IMR-90 (cell line): ENCODE measurements around the gene MRPS34. TPM values are rescaled to one million over a fixed set of nuclear protein-coding genes. Genes with fewer than 3 reads are reported as not detected.

Source experiments
- ATAC-seq: fragments of 200-7000 bp; cut with Tn5 transposase; 2 replicates; pipeline ENCODE4 v1.9.1; 2020; ENCODE audit warnings: low read depth, mild to moderate bottlenecking, moderate library complexity
- BruUV-seq: library from RNA; stranded (reverse); fragments of 400-500 nt; replicated peaks from 2 replicates; lab custom pipeline; 2021; lab: Mats Ljungman, UMichigan
- CTCF ChIA-PET: fragments of 300-600 bp; formaldehyde crosslinking; extraction: SDS; loops from one replicate; lab custom pipeline; 2021; ENCODE audit warnings: antibody characterized with exemption; lab: Yijun Ruan, JAX
- POLR2A ChIA-PET: fragments of 300-600 bp; sonication (Branson Sonifier 250); formaldehyde crosslinking; loops from one replicate; lab custom pipeline; 2022; ENCODE audit warnings: antibody characterized with exemption; ENCODE audit not compliant: unreplicated experiment; lab: Charles Lee
- DNase-seq: peaks from one replicate; pipeline ENCODE4 v3.0.0; 2013
- H2AFZ ChIP-seq: replicated peaks from 2 replicates; pipeline ENCODE3; 2013; ENCODE audit warnings: low read length, mild to moderate bottlenecking; ENCODE audit not compliant: poor library complexity
- H2AK5ac ChIP-seq: 2 replicates; pipeline ENCODE4 v1.6.1; 2013; ENCODE audit warnings: low read depth, low read length, inconsistent platforms
- H2AK9ac ChIP-seq: replicated peaks from 2 replicates; pipeline ENCODE3; 2013; ENCODE audit warnings: mild to moderate bottlenecking, low read depth, low read length, moderate library complexity; ENCODE audit not compliant: poor library complexity
- H2BK120ac ChIP-seq: 2 replicates; pipeline ENCODE4 v1.6.1; 2013; ENCODE audit warnings: low read depth, low read length, inconsistent platforms
- H2BK15ac ChIP-seq: 3 replicates; pipeline ENCODE4 v1.6.1; 2013; ENCODE audit warnings: low read depth, low read length, inconsistent platforms
- H2BK20ac ChIP-seq: 2 replicates; pipeline ENCODE4 v1.6.1; 2013; ENCODE audit warnings: low read depth, mild to moderate bottlenecking, inconsistent platforms, low read length, moderate library complexity
- H2BK5ac ChIP-seq: 2 replicates; pipeline ENCODE4 v1.6.1; 2013; ENCODE audit warnings: mild to moderate bottlenecking, low read depth, low read length, inconsistent platforms; ENCODE audit not compliant: poor library complexity, severe bottlenecking
- H3K14ac ChIP-seq: replicated peaks from 2 replicates; pipeline ENCODE4 v1.6.1; 2013; ENCODE audit warnings: low read depth, low read length, inconsistent platforms
- H3K18ac ChIP-seq: 2 replicates; pipeline ENCODE4 v1.6.1; 2013; ENCODE audit warnings: low read depth, low read length, control low read depth
- H3K23ac ChIP-seq: 2 replicates; pipeline ENCODE4 v1.6.1; 2013; ENCODE audit warnings: low read depth, low read length, inconsistent platforms
- H3K27ac ChIP-seq: 2 replicates; pipeline ENCODE4 v1.5.1; 2013; ENCODE audit warnings: mild to moderate bottlenecking, control low read depth, low read length; ENCODE audit not compliant: insufficient read depth
- H3K27me3 ChIP-seq: 2 replicates; pipeline ENCODE4 v1.6.1; 2013; ENCODE audit warnings: low read length; ENCODE audit not compliant: control insufficient read depth, insufficient read depth
- H3K36me3 ChIP-seq: 2 replicates; pipeline ENCODE4 v1.6.1; 2013; ENCODE audit warnings: low read length, mixed read lengths; ENCODE audit not compliant: control insufficient read depth, insufficient read depth
- H3K4ac ChIP-seq: 2 replicates; pipeline ENCODE4 v1.6.1; 2013; ENCODE audit warnings: low read depth, low read length, inconsistent platforms
- H3K4me1 ChIP-seq: 2 replicates; pipeline ENCODE4 v1.6.1; 2013; ENCODE audit warnings: low read length, mixed read lengths; ENCODE audit not compliant: control insufficient read depth, insufficient read depth
- H3K4me2 ChIP-seq: 2 replicates; pipeline ENCODE4 v1.6.1; 2013; ENCODE audit warnings: low read depth, mild to moderate bottlenecking, control low read depth, low read length, moderate library complexity
- H3K4me3 ChIP-seq: 2 replicates; pipeline ENCODE4 v1.5.1; 2013; ENCODE audit warnings: low read depth, mild to moderate bottlenecking, control low read depth, low read length, moderate library complexity; ENCODE audit not compliant: insufficient read depth
- H3K56ac ChIP-seq: 2 replicates; pipeline ENCODE4 v1.6.1; 2013; ENCODE audit warnings: low read length, inconsistent platforms; ENCODE audit not compliant: insufficient read depth; ENCODE audit errors: extremely low read depth
- H3K79me1 ChIP-seq, 2 experiments: 2 replicates each; pipeline ENCODE4 v1.6.1; 2013; ENCODE audit warnings: low read length in 2 of 2, inconsistent platforms in 1 of 2, low read depth in 1 of 2
- H3K9ac ChIP-seq: 2 replicates; pipeline ENCODE4 v1.6.1; 2013; ENCODE audit warnings: low read depth, low read length, control low read depth
- H3K9me1 ChIP-seq: 2 replicates; pipeline ENCODE4 v1.6.1; 2013; ENCODE audit warnings: low read length, inconsistent platforms; ENCODE audit not compliant: insufficient read depth
- H3K9me3 ChIP-seq: 2 replicates; pipeline ENCODE4 v1.6.1; 2013; ENCODE audit warnings: low read length; ENCODE audit not compliant: control insufficient read depth, insufficient read depth
- H4K20me1 ChIP-seq: 2 replicates; pipeline ENCODE4 v1.6.1; 2013; ENCODE audit warnings: low read length, inconsistent platforms; ENCODE audit not compliant: insufficient read depth
- H4K5ac ChIP-seq: 2 replicates; pipeline ENCODE4 v1.6.1; 2013; ENCODE audit warnings: mild to moderate bottlenecking, low read depth, low read length, control low read depth
- H4K8ac ChIP-seq, 2 experiments: 2 replicates each; pipeline ENCODE4 v1.6.1; 2013; ENCODE audit warnings: low read depth in 2 of 2, low read length in 2 of 2, control low read depth in 1 of 2, inconsistent platforms in 1 of 2
- H4K91ac ChIP-seq: 2 replicates; pipeline ENCODE4 v1.6.1; 2013; ENCODE audit warnings: low read depth, low read length, inconsistent platforms; ENCODE audit not compliant: insufficient read depth
- BHLHE40 ChIP-seq: fragments of 150-350 bp; IDR thresholded peaks from 2 replicates; pipeline ENCODE4 v1.6.1; 2016; ENCODE audit warnings: mild to moderate bottlenecking, low read depth, low read length
- CHD1 ChIP-seq: IDR thresholded peaks from 2 replicates; pipeline ENCODE4 v1.6.1; 2012; ENCODE audit warnings: low read depth, low read length, improper control_type of control experiment
- CTCF ChIP-seq: conservative IDR thresholded peaks from 2 replicates; pipeline ENCODE4 v1.5.1; 2012; ENCODE audit warnings: mild to moderate bottlenecking, low read depth, low read length, improper control_type of control experiment
- NFE2L2 ChIP-seq: fragments of 150-350 bp; IDR thresholded peaks from 2 replicates; pipeline ENCODE4 v1.6.1; 2016; ENCODE audit warnings: low read depth, mild to moderate bottlenecking, low read length
- RAD21 ChIP-seq: IDR thresholded peaks from 2 replicates; pipeline ENCODE4 v1.6.1; 2012; ENCODE audit warnings: low read length, improper control_type of control experiment
- USF2 ChIP-seq: fragments of 150-350 bp; IDR thresholded peaks from 2 replicates; pipeline ENCODE4 v1.6.1; 2017; ENCODE audit warnings: mild to moderate bottlenecking, antibody characterized with exemption, low read length, low read depth
- WGBS, 2 experiments: methylation state at CpG; one replicate each; pipeline versions ENCODE4 v1.1.5 to v1.1.7; 2013; ENCODE audit warnings: missing lambda C conversion rate in 2 of 2; ENCODE audit not compliant: insufficient read length in 1 of 2; ENCODE audit errors: extremely low coverage in 2 of 2; 5-methylcytosine and 5-hydroxymethylcytosine counted together
- dilution Hi-C: fragments of 300-500 bp; cut with HindIII; formaldehyde crosslinking; loops from one replicate; pipeline ENCODE4 v1.14.3; 2018; ENCODE audit warnings: low sequenced_read_pairs; ENCODE audit not compliant: unreplicated experiment
- in situ Hi-C: fragments of 300-500 bp; cut with MboI; formaldehyde crosslinking; loops from 3 replicates; pipeline ENCODE4 v1.14.3; 2019; ENCODE audit warnings: low sequenced_read_pairs, inconsistent platforms, mixed read lengths
- intact Hi-C: fragments of 100-400 bp; cut with micrococcal nuclease; formaldehyde crosslinking; loops from 2 replicates; pipeline ENCODE4 v1.10.0; 2022
- polyA plus RNA-seq, 3 experiments: library from polyadenylated mRNA; depleted of rRNA; stranded (reverse); fragments of >200 nt; gene quantifications; 2 replicates each; pipeline ENCODE4 v1.2.3, GENCODE V29; 2012; ENCODE audit warnings: low replicate concordance in 1 of 3
- total RNA-seq: library from RNA; depleted of rRNA; stranded (reverse); fragments of >200 nt; gene quantifications from 2 replicates; pipeline ENCODE4 v1.2.3, GENCODE V29; 2012

Gene MRPS34
- total and polyA plus RNA-seq, 2 of the 4 experiments (the other 2 are of a cell fraction), result 68.5 to 80.4 TPM

- H4K20me1 ChIP-seq, result peaks cover 29% of the 10 kb centered on the region
- no CpG with 5 or more reads among the region's 25 CpGs for WGBS, 2 experiments
- H2AFZ ChIP-seq, result no peak overlapping the region
- H3K23ac ChIP-seq, result no peak overlapping the region
- no peak overlapping the region for H3K4me2 ChIP-seq
- dilution Hi-C loops, result no loop called here
- BruUV-seq, result no TSS peak
- no peak overlapping the region for H3K18ac ChIP-seq
- POLR2A ChIA-PET, result no interaction called here
- H3K27me3 ChIP-seq, result no peaks in the 10 kb centered on the region
- no peaks in the 10 kb centered on the region for H3K9me3 ChIP-seq
- no peak overlapping the region for H3K56ac ChIP-seq
- H2AK5ac ChIP-seq, result no peak overlapping the region
- no peak overlapping the region for H2BK120ac ChIP-seq
- intact Hi-C loops, result no loop called here
- no peak for ATAC-seq
- H4K91ac ChIP-seq, result no peak overlapping the region
- DNase-seq, result no peak
- in situ Hi-C loops, result no loop called here
- no peak overlapping the region for H3K4ac ChIP-seq
- H3K14ac ChIP-seq, result no peak overlapping the region
- no peak overlapping the region for H4K5ac ChIP-seq
- peaks cover 36% of the 10 kb centered on the region for H3K36me3 ChIP-seq
- H4K8ac ChIP-seq, result no peak overlapping the region
- no peak overlapping the region for H3K27ac ChIP-seq
- no peak overlapping the region for H2AK9ac ChIP-seq
- no peaks in the 10 kb centered on the region for H3K4me1 ChIP-seq
- no peak overlapping the region for H2BK20ac ChIP-seq
- no peak overlapping the region for H2BK15ac ChIP-seq
- CTCF ChIA-PET, result no interaction called here
- H2BK5ac ChIP-seq, result no peak overlapping the region
- no peaks in the 10 kb centered on the region for H3K9me1 ChIP-seq
- no peak overlapping the region for H3K9ac ChIP-seq
- TF ChIP-seq CHD1 (no peak), RAD21 (no peak), BHLHE40 (no peak), CTCF (no peak), NFE2L2 (no peak), USF2 (no peak)
- H3K4me3 ChIP-seq, result no peak overlapping the region
- H3K79me1 ChIP-seq, result peaks cover 6 to 27% of the 10 kb centered on the region in 2 experiments; a peak in 3 of 4 replicates
Observed at GRCh38 chr16:1789643-1790045, 16.7 kb upstream of the MRPS34 start.
